Activated CD4-positive, alpha-beta T cell treated with anti-CD3 and anti-CD28 coated beads, Interleukin-2, amount 50 U/mL, for 4 hours (primary cell): ENCODE data around the gene TCF4.

Source experiments
- DNase-seq, 2 experiments: peaks; one replicate each; pipeline ENCODE4 v3.0.0-alpha.2; 2020

The TCF4 gene

DNA sequence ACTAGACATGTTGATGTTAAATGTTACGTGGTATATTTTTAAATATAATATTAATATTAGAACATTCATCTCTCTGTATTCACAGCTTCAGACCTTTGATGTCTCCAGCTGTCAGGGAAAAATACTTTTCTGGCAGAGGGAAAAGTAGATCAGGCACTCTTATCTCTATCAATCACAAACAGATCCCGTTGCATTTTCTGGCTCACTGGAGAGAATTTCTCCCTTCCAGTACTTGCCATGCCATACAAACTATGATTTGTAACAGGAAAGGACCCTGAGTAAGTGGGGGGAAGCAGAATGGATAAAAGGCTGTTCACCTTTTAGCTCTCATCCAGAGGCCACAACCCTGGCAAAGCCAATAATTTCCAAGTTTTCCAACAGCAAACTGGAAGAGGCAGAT, 158.0 kb downstream of the TCF4 start:
- no peak for DNase-seq

DNA sequence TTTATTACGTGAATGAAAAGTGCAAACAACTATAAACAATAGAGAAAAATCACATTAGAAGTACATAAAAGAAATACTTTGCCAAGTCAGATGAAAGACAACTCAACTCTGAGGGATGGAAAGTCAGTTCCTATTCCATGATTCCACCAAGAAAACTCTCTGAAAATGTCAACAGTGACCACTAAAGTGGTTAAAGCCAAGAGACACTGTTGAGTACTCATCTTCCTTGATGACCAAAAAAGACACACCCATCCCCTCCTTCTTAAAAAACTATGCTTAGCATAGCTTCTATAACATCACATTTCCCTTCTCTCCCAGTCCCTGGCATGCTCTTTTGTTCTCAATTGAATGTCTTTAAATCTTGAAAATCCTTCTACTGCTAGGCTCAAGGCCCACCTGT, 160.0 kb downstream of the TCF4 start:
- DNase-seq: no peak

DNA sequence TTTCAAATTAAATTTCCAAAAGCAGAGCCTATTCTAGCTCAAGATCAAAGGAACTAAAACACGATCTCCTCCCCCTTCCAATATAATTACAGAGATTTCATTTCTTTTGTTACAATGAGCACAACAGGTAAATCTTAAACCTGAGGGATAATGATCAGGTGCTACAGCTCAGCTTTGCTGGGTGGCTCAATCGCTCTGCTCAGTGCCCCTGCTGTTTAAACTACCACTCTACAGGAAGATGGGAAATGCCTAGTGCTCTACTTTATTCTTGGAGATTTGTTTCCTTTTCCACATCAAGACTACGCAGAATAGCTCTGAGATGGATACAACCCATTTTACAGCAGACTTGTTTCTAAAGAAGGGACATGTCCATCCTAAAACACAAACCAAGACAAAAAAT, 162.3 kb downstream of the TCF4 start:
- DNase-seq: no peak

DNA sequence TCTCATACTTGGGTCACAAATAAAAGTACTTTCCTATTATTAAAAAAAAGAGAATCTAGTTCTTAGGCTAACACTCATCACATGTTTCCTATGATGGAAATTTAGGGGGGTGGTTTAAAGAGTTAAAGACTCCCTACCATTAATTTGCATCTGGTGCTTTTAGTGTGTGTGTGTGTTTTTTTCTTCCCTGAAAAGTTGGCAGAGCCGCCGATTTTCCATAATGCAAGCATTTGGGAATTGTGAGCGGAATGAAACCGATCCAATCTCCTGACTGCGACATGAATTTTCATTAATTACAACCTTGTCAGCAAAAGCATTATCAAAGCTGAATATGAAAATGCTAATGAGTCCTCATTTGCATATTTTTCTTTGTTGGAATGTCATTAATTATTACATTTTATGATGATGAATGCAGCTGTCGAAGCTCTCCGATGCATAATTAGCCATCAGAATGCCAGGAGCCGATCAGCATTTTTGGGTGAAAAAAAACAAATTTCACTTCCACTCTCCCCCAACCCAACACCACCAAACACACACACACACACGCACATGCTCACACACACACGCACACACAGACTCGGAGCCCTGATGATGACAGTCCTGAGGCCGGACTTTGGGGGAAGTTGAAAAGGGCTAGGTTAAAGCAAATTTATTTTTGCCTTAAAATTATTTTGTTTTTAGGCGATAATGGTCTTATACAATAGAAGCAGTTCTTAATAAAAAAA, 165.4 kb downstream of the TCF4 start:
- no peak for DNase-seq

DNA sequence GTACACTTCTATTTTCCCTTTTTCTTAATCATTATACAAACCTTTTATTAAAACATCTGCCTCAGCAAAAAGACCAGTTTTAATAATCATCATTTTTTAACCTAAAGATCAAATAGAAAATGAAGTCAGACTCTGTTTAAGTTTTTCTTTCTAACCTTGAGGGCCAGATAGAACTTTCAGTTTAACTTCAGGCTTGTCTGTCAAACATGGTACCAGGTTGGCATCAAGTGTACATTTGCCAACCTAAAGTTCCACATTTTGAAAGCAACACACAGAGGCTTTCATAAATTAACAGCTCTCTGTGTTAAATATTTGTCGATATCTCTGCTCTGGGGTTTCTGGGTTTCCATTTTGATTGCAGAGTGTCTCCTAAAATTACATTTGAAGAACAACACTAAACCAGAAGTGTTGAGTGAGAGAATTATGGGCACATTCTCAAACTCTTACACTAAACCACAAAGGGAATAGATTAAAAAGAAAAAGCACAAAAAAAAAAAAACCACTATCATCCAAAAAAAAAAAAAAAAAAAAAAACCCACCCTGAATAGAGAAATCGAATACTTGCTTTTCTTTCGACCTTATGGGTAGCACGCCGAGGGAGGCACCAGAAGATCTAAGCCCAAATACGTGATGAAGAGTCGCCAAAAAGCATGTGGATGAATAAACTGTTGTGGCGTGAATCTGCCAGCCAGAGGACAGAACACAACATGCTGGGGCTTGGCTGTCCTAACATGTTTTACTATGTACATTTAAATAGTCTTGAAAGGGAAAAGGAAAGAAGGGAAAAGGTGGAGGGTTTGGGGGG, 166.2 kb downstream of the TCF4 start:
- no peak for DNase-seq

DNA sequence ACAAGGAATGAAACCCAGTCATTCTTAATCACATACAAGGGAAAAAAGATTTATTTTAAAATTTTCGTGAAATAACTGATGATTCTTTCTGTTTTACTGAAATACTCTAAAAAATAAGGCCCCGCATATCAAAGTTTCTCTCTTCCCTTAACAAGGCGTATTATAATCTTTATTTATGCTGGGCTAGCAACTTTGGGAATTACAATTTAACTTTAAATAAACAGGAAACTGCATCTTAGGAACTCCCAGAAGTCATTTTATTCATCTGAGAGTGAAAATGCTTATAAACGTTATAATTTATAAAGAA, 166.7 kb downstream of the TCF4 start:
- no peak for DNase-seq

DNA sequence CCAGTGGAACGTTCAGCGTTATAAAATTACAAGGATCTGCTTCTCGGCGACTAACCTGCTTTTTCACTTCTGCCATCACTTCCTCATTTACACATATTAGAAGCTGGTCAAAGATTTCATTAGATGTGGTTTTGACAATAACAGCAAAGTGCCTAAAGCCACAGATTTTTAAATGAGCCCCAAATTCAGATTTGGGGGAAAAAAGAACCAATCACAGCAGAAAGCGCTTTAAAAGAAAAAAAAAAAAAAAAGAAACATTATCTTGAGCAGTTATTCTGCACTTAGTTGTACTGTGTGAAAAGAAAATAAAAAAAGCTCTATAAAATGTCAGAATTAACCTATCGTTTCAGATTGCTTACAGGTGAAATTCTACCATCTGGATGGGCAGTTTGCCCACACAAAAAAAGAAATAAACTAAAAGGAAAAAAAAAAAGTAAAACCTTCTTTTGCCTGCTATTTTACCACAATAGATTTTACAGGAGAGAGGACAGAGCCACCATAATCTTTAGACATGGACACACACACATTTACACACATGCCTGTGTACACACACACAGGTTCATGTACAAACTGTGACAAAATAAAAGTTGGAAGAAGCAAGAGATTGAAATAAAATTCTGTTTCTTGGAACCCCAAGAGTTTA, 167.2 kb downstream of the TCF4 start:
- no peak for DNase-seq

DNA sequence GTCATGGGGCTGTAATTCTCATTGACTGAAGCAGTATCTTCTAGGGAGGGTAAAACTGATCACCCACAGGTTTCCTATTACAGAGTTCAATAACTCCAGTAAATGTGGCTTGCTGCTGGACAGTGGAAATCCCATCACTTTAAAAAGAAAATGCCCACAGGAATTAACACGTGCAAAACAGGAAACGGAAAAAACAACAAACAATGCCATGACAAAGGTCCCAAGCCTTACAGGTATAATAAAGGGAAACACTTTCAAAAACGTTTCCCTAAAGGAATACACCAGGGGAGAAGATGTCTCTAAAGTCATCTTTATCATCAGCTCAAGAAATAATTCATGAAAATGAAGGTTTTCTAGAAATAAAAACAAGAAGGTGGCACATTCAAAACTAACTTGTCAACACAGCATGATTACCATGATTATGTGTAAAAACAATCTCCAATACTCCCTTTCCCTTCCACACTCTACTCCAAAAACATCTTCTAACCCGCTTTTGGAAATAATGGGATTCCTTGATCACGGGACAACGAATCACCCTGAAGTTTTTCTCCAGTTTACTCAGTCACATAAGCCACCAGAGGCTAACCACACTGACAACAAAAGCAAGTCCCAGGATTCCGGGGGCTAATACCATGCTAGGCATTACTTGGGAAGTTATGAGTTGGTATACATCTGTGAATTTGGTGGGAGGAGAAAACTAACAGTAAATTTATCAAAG, 167.9 kb downstream of the TCF4 start:
- no peak for DNase-seq

DNA sequence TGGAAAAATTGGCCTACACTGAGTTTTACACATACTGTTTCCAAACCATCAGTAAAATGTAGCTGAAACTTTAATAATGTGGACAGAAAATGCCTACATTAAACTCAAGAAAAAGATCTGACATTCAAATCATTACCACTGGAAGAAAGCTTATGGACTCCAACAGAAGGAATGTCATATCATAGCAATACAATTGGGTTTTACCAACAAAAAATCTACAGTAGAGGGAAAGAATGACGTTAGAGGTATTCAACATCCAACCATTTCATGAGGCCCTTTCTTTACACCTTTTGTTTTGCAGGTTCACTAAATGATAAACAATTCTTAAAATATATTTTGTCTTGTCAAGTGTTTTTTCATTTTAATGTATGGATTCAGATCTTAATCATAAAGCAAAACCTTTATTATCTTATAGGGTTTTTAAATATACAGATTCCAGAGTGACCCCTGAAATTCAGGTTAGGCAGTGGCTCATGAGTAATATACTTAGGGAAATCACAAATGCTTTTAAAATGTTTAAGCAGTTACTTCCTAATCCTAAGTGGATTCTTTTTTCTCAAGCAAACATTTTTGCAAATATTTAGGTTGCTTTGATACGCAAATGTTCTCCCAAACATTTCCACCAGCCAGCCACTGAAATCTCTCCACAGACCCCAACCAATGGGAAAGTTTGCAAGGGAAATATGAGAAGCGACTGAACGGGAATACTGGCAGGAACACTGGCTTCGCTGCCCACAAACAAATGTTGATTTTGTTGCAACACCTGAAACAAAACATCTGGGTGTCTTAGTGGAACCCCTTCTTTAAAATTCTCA, 168.7 kb downstream of the TCF4 start:
- no peak for DNase-seq

DNA sequence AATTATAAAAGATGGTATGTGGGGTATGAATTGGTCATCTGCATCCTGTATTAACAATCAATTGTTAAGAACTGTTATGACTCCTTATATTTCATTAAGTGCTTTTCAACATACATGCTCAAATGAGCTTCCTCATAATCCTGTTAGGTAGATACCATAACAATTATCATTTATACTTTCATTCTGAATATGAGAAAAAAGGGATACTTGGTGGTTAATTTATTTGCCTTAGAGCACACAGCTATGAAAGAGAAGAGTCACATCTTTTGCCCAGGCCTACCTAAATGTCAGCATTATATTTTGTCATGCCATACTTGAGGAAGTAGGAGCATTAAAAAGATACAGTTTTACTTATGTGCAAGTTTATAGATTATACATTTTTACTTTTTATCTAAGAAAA, 169.6 kb downstream of the TCF4 start:
- DNase-seq: no peak

DNA sequence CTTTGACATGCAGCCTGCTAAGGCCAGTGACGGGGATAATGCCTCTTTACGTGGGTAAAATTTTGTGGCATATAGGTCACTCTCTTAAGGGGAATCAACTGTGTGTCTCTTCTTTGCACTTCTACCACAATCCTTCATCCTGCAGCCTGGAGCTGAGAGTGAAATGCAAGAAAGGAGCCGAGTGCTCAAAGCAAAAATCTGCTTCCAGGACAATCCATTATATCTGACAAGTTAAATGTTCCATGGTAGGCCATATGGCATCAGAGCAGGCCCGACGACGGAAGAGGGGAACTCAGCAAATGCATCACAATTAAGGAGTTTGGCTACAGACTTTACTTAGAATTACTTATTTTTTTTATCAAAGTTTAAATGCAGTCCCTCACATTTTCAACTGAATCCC, 171.2 kb downstream of the TCF4 start:
- no peak for DNase-seq

DNA sequence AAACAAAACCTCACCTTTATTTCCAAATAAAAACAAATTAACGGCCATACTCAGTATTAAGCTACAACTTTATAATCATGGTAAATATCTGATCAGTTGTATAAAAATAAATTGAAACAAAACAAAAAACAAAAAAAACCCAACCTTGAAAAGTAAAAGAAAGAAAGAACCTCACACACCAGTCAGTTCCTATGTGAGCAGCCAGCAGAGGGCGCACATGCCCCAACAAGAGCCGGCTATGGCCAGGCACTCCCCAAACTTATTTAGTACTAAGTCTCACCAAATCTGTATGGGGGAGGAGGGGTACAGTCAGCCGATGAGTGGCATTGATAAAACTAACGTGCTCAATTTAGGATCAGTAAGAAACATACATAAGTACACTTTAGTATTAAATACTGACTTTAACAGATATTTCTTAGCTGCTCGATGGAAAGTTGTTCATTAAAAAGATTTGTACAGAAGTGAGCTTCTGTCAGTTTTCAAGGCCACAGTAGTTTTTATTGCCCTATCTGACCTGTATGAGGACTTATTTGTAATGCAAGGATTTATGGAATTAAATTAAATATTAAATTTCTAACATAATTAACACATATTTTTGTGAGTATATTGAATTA, 172.6 kb downstream of the TCF4 start:
- peak; percentile 41 to 53 for DNase-seq

DNA sequence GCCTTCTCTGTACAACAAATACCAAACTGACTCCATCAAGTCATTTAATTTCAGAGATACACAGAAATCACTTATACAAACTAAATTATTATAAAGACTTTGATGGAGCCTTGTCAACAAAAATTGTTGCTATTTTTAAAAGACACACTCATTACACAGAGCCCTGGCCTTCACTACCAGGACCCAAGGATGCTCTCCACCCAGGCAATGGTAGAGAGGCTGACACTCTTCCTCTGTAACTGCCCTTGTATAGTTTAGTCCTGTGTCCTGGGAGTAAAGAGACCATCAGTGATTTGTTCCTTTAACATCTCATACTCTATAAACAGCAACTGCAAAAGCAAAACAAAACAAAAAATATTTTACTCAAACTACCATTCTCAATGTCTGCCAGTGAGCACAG, 173.5 kb downstream of the TCF4 start:
- DNase-seq: no peak

DNA sequence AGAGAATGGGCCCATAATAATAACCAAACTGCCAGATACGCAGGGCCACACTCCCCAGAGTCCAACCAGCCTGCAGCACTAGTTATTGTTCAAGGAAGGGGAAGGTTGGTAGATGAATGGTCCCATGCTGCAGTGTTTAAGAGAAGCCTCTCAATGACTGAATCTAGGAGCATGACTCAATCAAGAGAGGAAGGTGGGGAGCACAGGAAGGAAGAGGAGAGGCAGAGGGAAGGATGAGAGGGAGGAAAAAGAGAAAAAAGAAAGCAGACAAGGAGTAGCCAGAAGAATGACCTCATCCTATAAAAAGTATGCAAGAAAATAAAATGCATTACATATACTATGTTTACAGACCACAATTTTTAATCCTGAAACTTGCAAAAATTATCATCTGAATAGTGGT, 174.5 kb downstream of the TCF4 start:
- DNase-seq: no peak

DNA sequence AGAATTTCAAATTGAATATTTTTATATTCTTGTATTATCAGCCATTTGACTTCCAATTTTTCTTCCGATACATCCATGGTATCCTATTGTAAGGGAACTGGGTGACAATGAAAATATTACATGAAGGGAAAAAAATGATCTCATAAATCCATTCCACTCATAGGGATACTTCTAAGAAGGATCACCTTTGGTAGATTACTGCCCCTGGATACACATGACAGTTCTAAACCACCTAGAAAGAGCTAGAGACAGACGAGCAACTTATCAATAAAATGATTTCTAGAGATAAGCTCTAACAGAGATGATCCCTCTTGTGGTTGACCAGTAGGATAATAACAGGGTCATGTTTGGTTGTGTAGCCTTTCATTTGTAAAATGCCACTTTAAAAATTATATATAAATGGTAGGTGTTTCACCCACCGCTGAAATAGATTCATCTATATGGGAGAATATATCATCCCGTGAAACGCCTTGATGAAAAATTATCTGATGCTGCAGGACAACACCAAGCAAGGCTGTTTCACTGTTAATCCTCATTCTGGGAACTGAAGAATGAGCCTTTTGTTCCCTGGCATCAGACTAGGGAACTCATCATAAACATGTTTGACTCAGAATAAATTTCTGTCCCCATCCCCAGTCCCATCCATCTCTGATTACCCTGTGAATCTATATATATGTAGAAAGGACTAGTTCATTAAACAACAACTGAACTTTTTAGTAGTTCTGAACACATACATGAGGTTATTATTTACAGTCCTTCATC, 180.0 kb downstream of the TCF4 start:
- no peak for DNase-seq

DNA sequence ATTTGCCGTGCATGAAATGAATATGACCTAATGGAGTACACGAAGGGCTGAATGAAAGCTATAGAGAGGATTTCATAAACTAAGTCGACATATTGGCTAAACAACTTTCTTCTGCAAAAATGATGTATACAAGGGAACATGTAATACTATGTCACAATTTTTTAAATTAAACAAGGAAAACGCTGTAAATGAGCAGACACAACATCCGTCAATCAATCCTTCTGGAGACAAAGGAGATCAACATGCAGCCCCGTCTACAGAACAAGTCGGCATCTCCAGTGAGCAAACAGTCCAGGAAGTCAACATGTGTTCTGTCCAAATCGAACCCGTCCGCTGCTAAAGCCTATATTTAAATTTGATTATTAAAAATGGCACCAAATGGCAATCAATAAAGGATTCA, 180.8 kb downstream of the TCF4 start:
- DNase-seq: no peak

DNA sequence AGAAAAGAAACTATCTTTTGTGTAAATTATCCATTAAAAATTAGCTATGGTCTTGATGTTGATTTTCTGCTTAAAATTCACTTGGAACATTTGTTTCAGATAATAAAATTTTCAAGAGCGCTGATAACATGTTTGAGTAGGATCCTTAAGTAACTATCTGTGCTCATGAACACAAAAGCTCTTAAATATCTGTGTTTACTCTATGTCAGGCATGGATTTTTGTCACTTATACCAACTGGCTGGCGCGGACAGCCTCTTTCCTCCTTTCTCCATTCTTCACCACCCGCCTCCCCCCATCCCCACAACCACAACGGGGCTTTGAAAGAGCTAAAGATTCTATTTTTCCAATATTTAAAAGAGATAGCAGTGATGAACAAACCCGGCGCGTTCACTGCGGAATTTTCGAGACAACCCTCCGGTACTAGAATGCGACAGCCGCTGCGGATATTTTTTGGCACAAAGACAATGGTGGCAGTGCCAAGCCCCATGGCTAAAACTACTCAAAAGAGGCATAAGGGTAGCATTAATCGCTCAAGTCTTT, 181.5 kb downstream of the TCF4 start:
- no peak for DNase-seq

DNA sequence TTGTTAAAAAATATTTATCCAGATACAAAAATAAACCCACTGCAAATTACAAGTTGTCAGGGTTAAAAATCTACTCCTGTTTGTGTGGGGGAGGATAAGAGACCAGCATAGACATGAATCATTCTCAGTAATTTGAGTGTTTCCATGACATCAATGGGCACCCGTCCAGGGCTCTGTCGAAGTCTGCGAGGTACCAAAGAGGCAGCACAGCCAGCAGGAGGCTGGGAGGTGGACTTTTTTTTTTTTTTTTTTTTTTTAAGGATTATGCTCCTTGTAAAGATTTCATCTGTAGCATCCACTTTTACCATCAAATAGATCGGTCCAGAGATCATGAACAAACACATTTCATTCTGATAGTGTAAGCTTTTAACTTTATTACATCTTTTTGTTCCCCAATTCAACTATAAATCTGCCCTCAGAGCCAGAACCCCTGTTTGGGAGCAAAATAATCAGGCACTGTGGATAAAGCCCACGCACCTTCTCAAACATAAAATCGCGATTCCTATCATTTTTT, 182.0 kb downstream of the TCF4 start:
- no peak for DNase-seq

DNA sequence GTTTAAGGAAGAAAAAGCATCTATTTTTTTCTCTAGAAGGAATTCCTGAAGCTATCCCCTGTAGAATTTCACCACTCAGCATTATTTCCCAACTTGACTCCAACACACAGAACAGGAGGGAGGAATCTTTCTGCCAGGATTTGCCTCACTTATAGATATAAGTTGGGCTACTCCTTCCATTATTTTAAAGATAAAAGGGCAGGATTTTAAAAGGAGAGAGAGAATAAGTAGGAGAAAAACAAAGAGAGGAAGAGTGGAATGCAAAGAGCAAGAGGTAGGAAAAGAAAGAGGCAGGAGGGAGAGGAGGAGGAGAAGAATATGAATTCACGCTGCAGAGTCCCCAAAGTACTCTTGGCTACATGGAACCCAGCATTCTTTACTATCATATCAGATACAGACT, 182.5 kb downstream of the TCF4 start:
- DNase-seq: no peak

DNA sequence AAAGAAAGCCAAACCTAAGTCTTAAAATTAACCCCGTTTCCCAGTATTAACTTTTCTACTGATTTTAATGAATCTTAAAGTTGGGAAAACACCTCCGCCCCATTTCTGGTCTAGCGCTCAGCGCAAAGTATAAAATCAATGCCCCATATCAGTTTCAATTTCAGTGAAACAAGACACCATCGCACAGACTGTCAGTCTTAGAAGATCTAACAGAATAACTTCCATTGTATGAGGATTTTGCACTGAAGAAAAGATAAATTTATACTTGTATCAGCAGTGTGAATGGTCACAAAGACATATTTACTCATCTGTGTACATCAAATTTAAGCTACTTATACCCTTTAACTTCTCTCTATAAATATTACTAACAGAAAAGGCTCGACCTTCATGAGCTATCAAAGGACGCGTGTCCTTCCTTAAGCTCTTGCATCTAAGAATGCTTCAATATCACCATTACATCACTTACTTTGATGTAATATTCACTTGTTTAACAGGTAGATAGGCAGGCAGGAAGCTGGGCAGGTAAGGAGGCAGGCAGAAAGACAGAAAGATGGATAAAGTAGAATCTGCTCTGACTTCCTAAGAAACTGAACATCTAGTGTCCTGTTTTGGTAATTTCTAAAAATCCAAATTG, 183.0 kb downstream of the TCF4 start:
- no peak for DNase-seq
